Endodermal cell (in vitro differentiated cells): Measurements from ENCODE around the gene HOXD12. TPM values are rescaled to one million over a fixed set of nuclear protein-coding genes. Genes with fewer than 3 reads are reported as not detected.

Experiments
- DNase-seq: peaks from one replicate; pipeline ENCODE4 v3.0.0-alpha.2; 2017
- H3K27ac ChIP-seq: 2 replicates; pipeline ENCODE4 v1.5.1; 2013; ENCODE audit warnings: mild to moderate bottlenecking, low read depth, low read length, moderate library complexity
- H3K27me3 ChIP-seq: 2 replicates; pipeline ENCODE4 v1.6.1; 2013; ENCODE audit warnings: mild to moderate bottlenecking, low read length, moderate library complexity; ENCODE audit not compliant: insufficient read depth, control insufficient read depth, poor library complexity, severe bottlenecking
- H3K36me3 ChIP-seq: 2 replicates; pipeline ENCODE4 v1.7.0; 2013; ENCODE audit warnings: mild to moderate bottlenecking, low read length, moderate library complexity; ENCODE audit not compliant: control insufficient read depth, insufficient read depth
- H3K4me1 ChIP-seq: one replicate; pipeline ENCODE4 v1.7.0; 2013; ENCODE audit warnings: low read length; ENCODE audit not compliant: control insufficient read depth, insufficient read depth
- H3K4me3 ChIP-seq: 2 replicates; pipeline ENCODE4 v1.5.1; 2013; ENCODE audit warnings: mild to moderate bottlenecking, low read length, moderate library complexity
- H3K9ac ChIP-seq: 2 replicates; pipeline ENCODE4 v1.6.1; 2013; ENCODE audit warnings: mild to moderate bottlenecking, low read length, moderate library complexity; ENCODE audit not compliant: poor library complexity, severe bottlenecking; ENCODE audit errors: extremely low read depth
- H3K9me3 ChIP-seq: 2 replicates; pipeline ENCODE4 v1.6.1; 2013; ENCODE audit warnings: mild to moderate bottlenecking, low read length, moderate library complexity; ENCODE audit not compliant: control insufficient read depth
- H3K27ac Mint-ChIP-seq: 2 replicates; pipeline ENCODE4 v1.8.0; 2020; ENCODE audit warnings: mixed read lengths
- H3K27me3 Mint-ChIP-seq: 2 replicates; pipeline ENCODE4 v1.8.0; 2021; ENCODE audit warnings: mild to moderate bottlenecking, mixed read lengths; ENCODE audit not compliant: insufficient read depth
- H3K36me3 Mint-ChIP-seq: 2 replicates; pipeline ENCODE4 v1.8.0; 2020; ENCODE audit warnings: low read depth, mixed read lengths
- H3K4me1 Mint-ChIP-seq: 2 replicates; pipeline ENCODE4 v1.8.0; 2020; ENCODE audit warnings: mixed read lengths
- H3K4me3 Mint-ChIP-seq: 2 replicates; pipeline ENCODE4 v1.8.0; 2020; ENCODE audit warnings: mild to moderate bottlenecking, moderate library complexity, mixed read lengths
- H3K9me3 Mint-ChIP-seq: 2 replicates; pipeline ENCODE4 v1.8.0; 2020; ENCODE audit warnings: mild to moderate bottlenecking, mixed read lengths
- WGBS, 2 experiments: methylation state at CpG; one replicate each; pipeline versions ENCODE4 v1.1.5 to v1.1.7; 2013; ENCODE audit warnings: missing lambda C conversion rate in 2 of 2, mixed read lengths in 1 of 2; ENCODE audit not compliant: insufficient coverage in 1 of 2, insufficient read length in 1 of 2; 5-methylcytosine and 5-hydroxymethylcytosine counted together
- total RNA-seq, 2 donors: library from RNA; stranded (reverse); fragmentation: NEBNext Ultra II Directional in 1 of 2; extraction: Animal tissue kit (Norgen Biotek cat#: 25700) in 1 of 2; gene quantifications; 2 replicates in 1 of 2; 3 replicates in 1 of 2; pipeline ENCODE4 v1.2.1, GENCODE V29; 2021
- TF ChIP-seq, protein P1 (sequence below): fragments of 200-600 bp; sonication (generic); conservative IDR thresholded peaks from 2 replicates; pipeline ENCODE4 v1.5.0; 2021; ENCODE audit warnings: antibody characterized with exemption, mild to moderate bottlenecking

HOXD12 gene
- total RNA-seq, 2 donors from 2014 or later, result not detected

GRCh38 chr2:176126929-176127773 is 27.6 kb downstream of the HOXD12 start:
- Mint-ChIP-seq H3K27me3 (peaks cover 95% of the 10 kb centered on the region), H3K4me1 (peaks cover 8% of the 10 kb centered on the region), H3K27ac (no peak overlapping the region), H3K9me3 (no peaks in the 10 kb centered on the region), H3K4me3 (no peak overlapping the region), H3K36me3 (no peaks in the 10 kb centered on the region)
- Histone ChIP-seq H3K36me3 (no peaks in the 10 kb centered on the region), H3K9me3 (no peaks in the 10 kb centered on the region), H3K27ac (no peak overlapping the region), H3K9ac (no peak overlapping the region), H3K4me3 (no peak overlapping the region), H3K4me1 (no peaks in the 10 kb centered on the region), H3K27me3 (peaks cover 100% of the 10 kb centered on the region)
- peak; percentile 83 for DNase-seq
- TF ChIP-seq, protein P1, sequence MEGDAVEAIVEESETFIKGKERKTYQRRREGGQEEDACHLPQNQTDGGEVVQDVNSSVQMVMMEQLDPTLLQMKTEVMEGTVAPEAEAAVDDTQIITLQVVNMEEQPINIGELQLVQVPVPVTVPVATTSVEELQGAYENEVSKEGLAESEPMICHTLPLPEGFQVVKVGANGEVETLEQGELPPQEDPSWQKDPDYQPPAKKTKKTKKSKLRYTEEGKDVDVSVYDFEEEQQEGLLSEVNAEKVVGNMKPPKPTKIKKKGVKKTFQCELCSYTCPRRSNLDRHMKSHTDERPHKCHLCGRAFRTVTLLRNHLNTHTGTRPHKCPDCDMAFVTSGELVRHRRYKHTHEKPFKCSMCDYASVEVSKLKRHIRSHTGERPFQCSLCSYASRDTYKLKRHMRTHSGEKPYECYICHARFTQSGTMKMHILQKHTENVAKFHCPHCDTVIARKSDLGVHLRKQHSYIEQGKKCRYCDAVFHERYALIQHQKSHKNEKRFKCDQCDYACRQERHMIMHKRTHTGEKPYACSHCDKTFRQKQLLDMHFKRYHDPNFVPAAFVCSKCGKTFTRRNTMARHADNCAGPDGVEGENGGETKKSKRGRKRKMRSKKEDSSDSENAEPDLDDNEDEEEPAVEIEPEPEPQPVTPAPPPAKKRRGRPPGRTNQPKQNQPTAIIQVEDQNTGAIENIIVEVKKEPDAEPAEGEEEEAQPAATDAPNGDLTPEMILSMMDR, result peak; percentile 94
- 0 to 5% methylated on average over 2 to 9 of the region's 13 CpGs for WGBS, 2 experiments

- H3K9me3 Mint-ChIP-seq, result no peaks in the 10 kb centered on the region
- no peaks in the 10 kb centered on the region for H3K36me3 Mint-ChIP-seq
- H3K4me1 Mint-ChIP-seq, result peaks cover 12% of the 10 kb centered on the region
- Histone ChIP-seq H3K27me3 (peaks cover 100% of the 10 kb centered on the region), H3K27ac (no peak overlapping the region), H3K36me3 (no peaks in the 10 kb centered on the region), H3K4me1 (no peaks in the 10 kb centered on the region), H3K9ac (no peak overlapping the region), H3K4me3 (no peak overlapping the region), H3K9me3 (no peaks in the 10 kb centered on the region)
- H3K4me3 Mint-ChIP-seq, result no peak overlapping the region
- peaks cover 95% of the 10 kb centered on the region for H3K27me3 Mint-ChIP-seq
- DNase-seq, result no peak
- WGBS, 2 experiments, result 23 to 36% methylated on average over 3 to 4 of the region's 4 CpGs
- TF ChIP-seq, protein P1, result no peak
- H3K27ac Mint-ChIP-seq, result no peak overlapping the region
Measured at GRCh38 chr2:176127774-176128072, 28.1 kb downstream of the HOXD12 start.

DNA sequence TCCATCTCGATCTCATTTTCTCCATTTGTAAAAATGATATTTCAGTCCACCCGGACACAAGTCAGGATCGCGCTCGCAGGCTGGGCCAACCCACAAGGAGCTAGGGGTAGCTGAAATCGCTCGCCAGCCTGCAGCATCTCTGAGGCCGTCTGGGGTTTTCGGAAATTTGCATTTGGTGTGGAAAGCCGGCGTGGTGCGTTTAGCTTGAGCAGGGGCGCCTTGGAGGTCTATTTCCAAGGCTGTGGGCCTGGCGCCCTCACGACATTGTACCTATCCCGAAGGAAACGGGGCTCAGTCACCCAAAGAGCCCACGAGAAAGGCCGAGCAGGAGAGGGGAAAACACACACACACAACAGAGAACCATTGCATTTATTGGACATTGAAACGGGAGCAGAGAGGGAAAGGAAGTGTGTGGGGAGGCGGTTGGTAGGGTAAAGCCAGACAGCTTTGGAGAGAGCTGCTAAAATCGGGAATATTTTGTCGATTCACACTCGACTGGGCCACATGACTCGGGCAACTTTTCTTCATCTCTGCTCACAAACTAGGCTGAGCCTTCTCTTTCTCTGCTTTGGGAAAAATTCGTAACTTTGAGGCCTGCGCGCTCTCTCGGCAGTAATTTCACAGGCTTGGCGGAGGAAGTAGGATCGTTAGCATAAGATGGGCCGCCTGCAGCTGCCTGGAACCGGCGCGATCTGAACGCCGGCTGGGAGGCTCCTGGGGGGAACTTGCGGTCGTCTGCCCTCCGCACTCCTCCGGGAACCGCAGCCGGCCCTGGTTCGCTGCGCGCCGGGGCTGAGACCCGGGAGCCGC is 28.8 kb downstream of the HOXD12 start:
- DNase-seq, result peak; percentile 82
- no peak overlapping the region for H3K9ac ChIP-seq
- H3K36me3 ChIP-seq, result no peaks in the 10 kb centered on the region
- H3K27ac ChIP-seq, result no peak overlapping the region
- Mint-ChIP-seq H3K4me1 (peaks cover 12% of the 10 kb centered on the region), H3K36me3 (no peaks in the 10 kb centered on the region), H3K27me3 (peaks cover 96% of the 10 kb centered on the region), H3K9me3 (no peaks in the 10 kb centered on the region), H3K27ac (no peak overlapping the region), H3K4me3 (peak overlapping the region; percentile 33)
- peak overlapping the region; percentile 38 for H3K4me3 ChIP-seq
- H3K27me3 ChIP-seq, result peaks cover 100% of the 10 kb centered on the region
- 4 to 11% methylated on average over 14 to 47 of the region's 49 CpGs for WGBS, 2 experiments
- H3K4me1 ChIP-seq, result no peaks in the 10 kb centered on the region
- H3K9me3 ChIP-seq, result no peaks in the 10 kb centered on the region
- TF ChIP-seq, protein P1, result no peak
